KMS-11 (cell line): ENCODE data around the gene DNAJB8.

Experiments
- H2AFZ ChIP-seq: fragments of 200-600 bp; sonication (generic); 2 replicates; pipeline ENCODE4 v1.6.1; 2016; ENCODE audit warnings: antibody characterized with exemption, mixed run types, low read depth
- H3K27ac ChIP-seq: fragments of 200-600 bp; sonication (generic); 2 replicates; pipeline ENCODE4 v1.6.1; 2016; ENCODE audit warnings: mild to moderate bottlenecking, mixed run types
- H3K27me3 ChIP-seq: fragments of 200-600 bp; sonication (generic); 2 replicates; pipeline ENCODE4 v1.6.1; 2017; ENCODE audit warnings: mild to moderate bottlenecking, low read depth, mixed run types, moderate library complexity; ENCODE audit not compliant: insufficient read depth
- H3K36me3 ChIP-seq: fragments of 200-600 bp; sonication (generic); 2 replicates; pipeline ENCODE4 v1.6.1; 2017; ENCODE audit warnings: mild to moderate bottlenecking, mixed run types; ENCODE audit not compliant: insufficient read depth
- H3K4me1 ChIP-seq: fragments of 200-600 bp; sonication (generic); 2 replicates; pipeline ENCODE4 v1.6.1; 2016; ENCODE audit warnings: mild to moderate bottlenecking, low read depth, mixed run types; ENCODE audit not compliant: poor library complexity, severe bottlenecking
- H3K4me2 ChIP-seq: fragments of 200-600 bp; sonication (generic); 2 replicates; pipeline ENCODE4 v1.7.0; 2016; ENCODE audit warnings: mild to moderate bottlenecking, mixed run types
- H3K4me3 ChIP-seq: fragments of 200-600 bp; sonication (generic); IDR thresholded peaks from 2 replicates; pipeline ENCODE4 v1.6.1; 2017; ENCODE audit warnings: low read depth, low read length, mixed read lengths; ENCODE audit not compliant: insufficient read depth
- H3K79me2 ChIP-seq: fragments of 200-600 bp; sonication (generic); 2 replicates; pipeline ENCODE4 v1.6.1; 2016; ENCODE audit warnings: low read depth, mixed run types; ENCODE audit not compliant: insufficient read depth
- H3K9ac ChIP-seq: fragments of 200-600 bp; sonication (generic); 2 replicates; pipeline ENCODE4 v1.6.1; 2016; ENCODE audit warnings: mild to moderate bottlenecking, mixed run types
- H4K20me1 ChIP-seq: fragments of 200-600 bp; sonication (generic); 2 replicates; pipeline ENCODE4 v1.6.1; 2016; ENCODE audit warnings: mild to moderate bottlenecking, mixed run types; ENCODE audit not compliant: insufficient read depth
- TF ChIP-seq, protein P1 (sequence below): fragments of 200-600 bp; sonication (generic); conservative IDR thresholded peaks from 2 replicates; pipeline ENCODE4 v1.6.1; 2017; ENCODE audit warnings: low read depth, mild to moderate bottlenecking, antibody characterized with exemption, low read length, moderate library complexity, mixed read lengths

The DNAJB8 gene

DNA sequence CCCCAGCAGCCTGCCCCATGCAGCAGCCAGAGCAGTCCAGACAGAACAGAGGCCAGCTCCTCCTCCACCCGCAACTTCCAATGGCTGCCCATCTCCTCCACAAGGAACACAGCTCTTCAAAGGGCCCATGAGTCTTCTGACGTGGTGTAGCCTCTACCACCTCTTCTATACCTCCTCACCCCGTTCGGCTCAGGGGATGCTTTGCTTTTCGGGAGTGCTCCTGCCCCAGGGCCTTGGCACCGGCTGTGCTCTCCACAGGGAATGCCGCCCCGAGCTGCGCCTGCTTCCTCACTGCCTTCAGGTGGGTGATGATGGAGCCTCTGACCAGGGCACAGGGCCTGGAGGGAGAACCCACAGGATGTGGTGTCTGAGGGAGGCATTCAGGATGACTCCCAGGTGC is 14.6 kb downstream of the DNAJB8 start:
- H3K36me3 ChIP-seq, result no peaks in the 10 kb centered on the region
- H3K79me2 ChIP-seq, result no peaks in the 10 kb centered on the region
- peaks cover 9% of the 10 kb centered on the region for H3K4me1 ChIP-seq
- no peak overlapping the region for H3K4me2 ChIP-seq
- H3K27ac ChIP-seq, result no peak overlapping the region
- H3K27me3 ChIP-seq, result peaks cover 63% of the 10 kb centered on the region
- H2AFZ ChIP-seq, result no peak overlapping the region
- H4K20me1 ChIP-seq, result no peaks in the 10 kb centered on the region
- H3K9ac ChIP-seq, result no peak overlapping the region
- no peak overlapping the region for H3K4me3 ChIP-seq
- TF ChIP-seq, protein P1, sequence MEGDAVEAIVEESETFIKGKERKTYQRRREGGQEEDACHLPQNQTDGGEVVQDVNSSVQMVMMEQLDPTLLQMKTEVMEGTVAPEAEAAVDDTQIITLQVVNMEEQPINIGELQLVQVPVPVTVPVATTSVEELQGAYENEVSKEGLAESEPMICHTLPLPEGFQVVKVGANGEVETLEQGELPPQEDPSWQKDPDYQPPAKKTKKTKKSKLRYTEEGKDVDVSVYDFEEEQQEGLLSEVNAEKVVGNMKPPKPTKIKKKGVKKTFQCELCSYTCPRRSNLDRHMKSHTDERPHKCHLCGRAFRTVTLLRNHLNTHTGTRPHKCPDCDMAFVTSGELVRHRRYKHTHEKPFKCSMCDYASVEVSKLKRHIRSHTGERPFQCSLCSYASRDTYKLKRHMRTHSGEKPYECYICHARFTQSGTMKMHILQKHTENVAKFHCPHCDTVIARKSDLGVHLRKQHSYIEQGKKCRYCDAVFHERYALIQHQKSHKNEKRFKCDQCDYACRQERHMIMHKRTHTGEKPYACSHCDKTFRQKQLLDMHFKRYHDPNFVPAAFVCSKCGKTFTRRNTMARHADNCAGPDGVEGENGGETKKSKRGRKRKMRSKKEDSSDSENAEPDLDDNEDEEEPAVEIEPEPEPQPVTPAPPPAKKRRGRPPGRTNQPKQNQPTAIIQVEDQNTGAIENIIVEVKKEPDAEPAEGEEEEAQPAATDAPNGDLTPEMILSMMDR, result no peak

DNA sequence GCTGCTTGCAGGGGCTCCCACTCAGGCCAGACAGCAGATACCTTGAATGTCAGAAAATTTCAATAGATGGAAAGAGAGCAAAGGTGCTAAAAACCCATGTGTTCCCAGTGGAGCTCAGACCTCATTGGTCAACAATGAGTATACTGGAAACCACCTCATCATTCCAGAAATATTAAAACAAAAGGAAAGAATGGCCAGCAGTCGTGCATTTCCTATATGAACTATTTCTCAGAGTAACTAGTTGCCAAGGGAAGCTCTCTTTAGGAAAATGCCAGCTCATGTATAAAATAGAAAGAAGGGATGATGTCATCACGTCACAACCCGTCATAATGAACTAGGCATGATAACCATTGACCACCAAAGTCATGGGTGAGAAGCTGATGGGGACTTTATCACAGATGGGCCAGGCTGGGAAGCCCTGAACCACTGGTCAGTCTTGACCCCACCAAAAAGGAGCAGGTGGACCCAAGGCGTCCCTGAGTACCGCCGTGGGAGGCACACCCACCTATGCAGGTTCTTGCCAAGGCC is 17.5 kb downstream of the DNAJB8 start:
- Histone ChIP-seq H2AFZ (no peak overlapping the region), H3K27ac (no peak overlapping the region), H3K9ac (no peak overlapping the region), H3K27me3 (peaks cover 34% of the 10 kb centered on the region), H3K4me2 (no peak overlapping the region), H4K20me1 (no peaks in the 10 kb centered on the region), H3K4me3 (no peak overlapping the region), H3K36me3 (no peaks in the 10 kb centered on the region), H3K4me1 (peaks cover 10% of the 10 kb centered on the region), H3K79me2 (no peaks in the 10 kb centered on the region)
- TF ChIP-seq, protein P1, result no peak

DNA sequence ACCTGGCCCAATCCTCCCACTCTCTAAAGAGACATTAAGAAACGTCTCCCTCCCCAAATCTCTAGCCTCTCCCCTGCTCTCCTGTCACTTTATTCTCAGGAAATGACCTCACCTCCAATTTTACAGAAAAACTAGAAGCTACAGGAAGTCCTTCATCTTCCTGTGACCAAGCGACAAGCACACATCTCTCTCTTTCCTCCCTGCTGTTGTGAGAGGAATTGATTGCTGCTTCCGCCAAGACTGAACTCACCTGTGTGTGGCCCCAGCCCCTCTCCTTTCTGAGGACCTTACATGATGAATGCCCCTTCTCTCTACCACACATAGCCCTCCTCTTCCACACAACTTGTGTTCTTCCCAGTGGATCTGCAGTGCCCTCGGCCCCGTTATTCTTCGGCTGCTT is 18.2 kb downstream of the DNAJB8 start:
- H4K20me1 ChIP-seq, result no peaks in the 10 kb centered on the region
- H3K4me3 ChIP-seq, result no peak overlapping the region
- peaks cover 28% of the 10 kb centered on the region for H3K27me3 ChIP-seq
- H3K4me2 ChIP-seq, result no peak overlapping the region
- no peak overlapping the region for H3K27ac ChIP-seq
- H3K36me3 ChIP-seq, result no peaks in the 10 kb centered on the region
- TF ChIP-seq, protein P1, result no peak
- H3K9ac ChIP-seq, result no peak overlapping the region
- H2AFZ ChIP-seq, result no peak overlapping the region
- peaks cover 10% of the 10 kb centered on the region for H3K4me1 ChIP-seq
- H3K79me2 ChIP-seq, result no peaks in the 10 kb centered on the region

DNA sequence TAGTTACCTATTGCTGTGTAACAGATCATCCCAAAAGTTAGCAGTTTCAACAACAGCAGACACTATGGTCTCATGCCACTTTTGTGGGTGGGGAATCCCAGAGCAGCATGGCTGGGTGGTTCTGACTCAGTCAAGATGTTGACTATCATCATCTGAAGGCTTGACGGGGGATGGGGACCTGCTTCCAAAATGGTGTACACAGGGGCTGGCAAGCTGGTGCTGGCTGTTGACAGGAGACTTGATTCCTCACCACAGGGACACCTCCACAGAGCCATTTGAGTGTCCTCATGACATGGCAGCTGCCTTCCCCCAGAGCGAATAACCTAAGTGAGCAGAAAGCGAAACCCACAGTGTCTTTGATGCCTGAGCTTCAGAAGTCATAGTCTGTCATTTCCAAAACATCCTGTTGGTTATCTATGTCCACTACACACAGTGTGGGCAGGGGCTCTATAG is 19.1 kb downstream of the DNAJB8 start:
- Histone ChIP-seq H3K4me3 (no peak overlapping the region), H3K9ac (no peak overlapping the region), H3K36me3 (no peaks in the 10 kb centered on the region), H3K4me1 (peaks cover 10% of the 10 kb centered on the region), H3K79me2 (no peaks in the 10 kb centered on the region), H3K4me2 (no peak overlapping the region; the same call in 1 of the 2 replicates), H3K27me3 (peaks cover 19% of the 10 kb centered on the region), H3K27ac (no peak overlapping the region), H4K20me1 (no peaks in the 10 kb centered on the region), H2AFZ (0 out of 2 replicates have a peak overlapping the region, but pooled peaks have one; percentile 14)
- TF ChIP-seq, protein P1, result no peak
